ENCODE results near the gene FANK1. TPM values are rescaled to one million over a fixed set of nuclear protein-coding genes. Genes with fewer than 3 reads are reported as not detected.

FANK1 gene
- total and polyA plus RNA-seq, 10 donors: 0.35 to 1.0 (median 0.90) TPM; not detected in 2

DNA sequence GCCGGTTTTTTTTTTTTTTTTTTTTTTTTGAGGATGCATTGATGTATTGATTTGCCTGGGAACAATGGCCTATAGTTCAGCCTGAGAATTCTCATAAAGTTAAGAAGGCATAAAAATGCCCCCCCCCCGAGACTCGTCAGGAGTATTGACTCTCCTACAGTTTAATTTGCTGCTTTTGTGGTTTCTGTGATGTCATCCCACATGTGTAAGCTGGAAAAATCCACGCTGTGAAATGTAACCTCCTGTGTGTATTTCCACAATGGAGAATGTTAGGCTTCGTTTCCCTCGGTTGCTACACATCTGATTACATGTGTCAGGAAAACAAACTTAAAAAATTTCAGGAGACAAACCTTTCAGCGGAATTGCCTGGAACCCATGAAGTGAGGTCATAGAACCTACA lies 117.9 kb downstream of the FANK1 start:
- DNase-seq: no peak
- WGBS, 5 donors: 81 to 95% (median 86%) methylated on average over 7 of the region's 7 CpGs
- no peak for TF ChIP-seq POLR2AphosphoS5 (IDR thresholded peaks at IDR 0.05)
- no peak for TF ChIP-seq POLR2A (IDR thresholded peaks at IDR 0.05)
- TF ChIP-seq CTCF (IDR thresholded peaks at IDR 0.05 in 8 of 11, conservative IDR thresholded peaks at IDR 0.05 in 3 of 11): no peak
- Histone ChIP-seq H3K36me3 (no peaks in the 10 kb centered on the region), H3K9me3 (peaks cover 0 to 9% (median 0%) of the 10 kb centered on the region in 8 donors), H3K27ac (no peak overlapping the region), H3K4me1 (no peaks in the 10 kb centered on the region), H3K4me3 (no peak overlapping the region), H3K27me3 (replicated peaks in 1 of 7) (no peaks in the 10 kb centered on the region)
- intact Hi-C loops (cut with DNase I; ENCODE audit: low total_unique reads): no loop called here

GRCh38 chr10:126015413-126015812 lies 119.0 kb downstream of the FANK1 start:
- H3K9me3 ChIP-seq: peaks cover 0 to 6% (median 0%) of the 10 kb centered on the region in 8 donors
- 83 to 91% (median 87%) methylated on average over 3 of the region's 3 CpGs for WGBS, 5 donors
- intact Hi-C loops (cut with DNase I; ENCODE audit: low total_unique reads): no loop called here
- no peak for TF ChIP-seq CTCF (IDR thresholded peaks at IDR 0.05 in 8 of 11, conservative IDR thresholded peaks at IDR 0.05 in 3 of 11)
- TF ChIP-seq POLR2AphosphoS5 (IDR thresholded peaks at IDR 0.05): no peak
- no peak for TF ChIP-seq POLR2A (IDR thresholded peaks at IDR 0.05)
- no peaks in the 10 kb centered on the region for H3K27me3 ChIP-seq (replicated peaks in 1 of 7)
- H3K27ac ChIP-seq: no peak overlapping the region
- no peak for DNase-seq
- no peaks in the 10 kb centered on the region for H3K4me1 ChIP-seq
- no peak overlapping the region for H3K4me3 ChIP-seq
- no peaks in the 10 kb centered on the region for H3K36me3 ChIP-seq

DNA sequence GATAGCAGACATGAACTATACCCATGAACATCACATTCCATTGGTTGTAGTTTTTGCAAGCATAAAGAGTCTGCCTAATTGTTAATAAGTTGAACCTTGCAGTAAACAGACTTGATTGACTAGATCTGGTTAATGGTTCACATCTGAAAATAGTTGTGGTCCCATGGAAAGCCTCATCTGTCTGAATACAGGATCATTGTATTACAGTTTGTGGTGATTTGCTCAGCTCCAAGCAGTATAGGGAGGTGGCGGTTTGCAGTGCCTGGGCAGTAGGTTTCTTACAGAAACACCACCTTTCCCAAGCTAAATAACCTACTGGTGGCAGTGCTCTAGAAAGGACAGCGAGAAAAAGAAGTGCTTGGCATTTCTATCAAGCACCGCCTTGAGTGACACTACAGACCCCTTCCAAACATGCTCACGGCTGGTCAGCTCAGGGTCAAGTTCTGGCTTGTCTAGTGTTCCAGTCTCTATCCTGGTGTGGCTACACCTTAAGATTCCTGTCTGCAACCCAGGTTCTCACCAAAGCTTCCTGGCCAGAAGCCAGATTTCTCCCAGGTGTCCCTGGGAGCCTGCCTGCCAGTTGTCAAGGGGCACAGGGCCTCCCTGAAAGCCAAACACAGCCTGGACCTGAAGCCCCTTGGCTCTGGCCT lies 119.9 kb downstream of the FANK1 start:
- no peak for DNase-seq
- Histone ChIP-seq H3K36me3 (no peaks in the 10 kb centered on the region), H3K4me3 (no peak overlapping the region), H3K4me1 (no peaks in the 10 kb centered on the region), H3K27me3 (replicated peaks in 1 of 7) (no peaks in the 10 kb centered on the region), H3K9me3 (no peaks in the 10 kb centered on the region), H3K27ac (no peak overlapping the region)
- intact Hi-C loops (cut with DNase I; ENCODE audit: low total_unique reads): no loop called here
- TF ChIP-seq POLR2AphosphoS5 (IDR thresholded peaks at IDR 0.05): no peak
- no peak for TF ChIP-seq POLR2A (IDR thresholded peaks at IDR 0.05)
- TF ChIP-seq CTCF (IDR thresholded peaks at IDR 0.05 in 8 of 11, conservative IDR thresholded peaks at IDR 0.05 in 3 of 11): no peak
- WGBS, 5 donors: 89 to 97% (median 94%) methylated on average over 4 of the region's 4 CpGs

DNA sequence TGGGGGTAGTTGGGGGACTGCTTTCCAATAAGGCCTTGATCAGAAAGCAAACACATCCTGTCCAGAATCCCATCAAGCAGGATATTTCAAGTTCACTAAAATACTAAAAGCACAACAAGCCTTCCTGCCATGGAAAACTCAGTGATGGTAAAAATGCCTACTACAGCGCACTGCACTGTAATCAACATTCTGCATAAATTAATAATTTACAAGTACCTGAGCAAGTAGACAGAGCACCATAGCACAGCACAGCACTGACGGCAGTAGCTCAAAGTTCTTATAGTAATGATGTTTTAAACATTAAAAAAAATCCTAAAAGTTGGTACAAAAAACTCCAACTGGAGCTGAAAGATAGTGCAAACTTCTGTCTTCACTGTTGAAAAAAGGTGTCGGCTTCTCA lies 120.5 kb downstream of the FANK1 start:
- H3K27me3 ChIP-seq (replicated peaks in 1 of 7): no peaks in the 10 kb centered on the region
- H3K9me3 ChIP-seq: no peaks in the 10 kb centered on the region
- intact Hi-C loops (cut with DNase I; ENCODE audit: low total_unique reads): no loop called here
- WGBS, 5 donors: 89 to 95% (median 94%) methylated on average over 3 of the region's 3 CpGs
- no peak for DNase-seq
- no peaks in the 10 kb centered on the region for H3K36me3 ChIP-seq
- TF ChIP-seq POLR2A (IDR thresholded peaks at IDR 0.05): no peak
- no peak for TF ChIP-seq CTCF (IDR thresholded peaks at IDR 0.05 in 8 of 11, conservative IDR thresholded peaks at IDR 0.05 in 3 of 11)
- no peak for TF ChIP-seq POLR2AphosphoS5 (IDR thresholded peaks at IDR 0.05)
- H3K27ac ChIP-seq: no peak overlapping the region
- no peak overlapping the region for H3K4me3 ChIP-seq
- no peaks in the 10 kb centered on the region for H3K4me1 ChIP-seq

All from spleen (tissue), 11 donors.